NCI-H69 (cell line): ENCODE measurements around the gene MICU1.
"Not testable (repeated sequence)": the region's sequence is repeated elsewhere in the genome, so short reads cannot be mapped to it uniquely, and the experiment has no call there.

Experiments
- DNase-seq: peaks from one replicate; lab custom pipeline; 2025; lab: John Stamatoyannopoulos, UW

Gene MICU1

DNA sequence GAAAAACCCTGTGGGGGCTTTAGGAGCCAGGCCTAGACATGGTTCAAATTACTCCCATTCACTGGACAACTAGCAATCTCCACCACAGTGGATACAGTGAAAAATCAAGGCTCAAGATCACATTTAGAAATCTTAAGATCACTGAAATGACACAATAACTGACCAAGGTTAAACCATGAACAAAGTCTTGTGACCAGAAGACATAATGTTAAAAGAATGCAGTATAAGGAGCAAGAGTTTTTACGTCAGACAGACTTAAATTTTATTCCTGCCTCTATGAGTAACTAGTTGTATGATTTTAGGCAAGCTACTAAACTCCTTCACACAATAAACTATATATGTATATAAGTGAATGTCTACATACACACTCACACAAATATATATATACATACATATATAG is 68.5 kb downstream of the MICU1 start:
- DNase-seq: no peak

GRCh38 chr10:72552857-72553256 is 73.0 kb downstream of the MICU1 start:
- no peak for DNase-seq

GRCh38 chr10:72550239-72550638 is 75.6 kb downstream of the MICU1 start:
- no peak for DNase-seq

DNA sequence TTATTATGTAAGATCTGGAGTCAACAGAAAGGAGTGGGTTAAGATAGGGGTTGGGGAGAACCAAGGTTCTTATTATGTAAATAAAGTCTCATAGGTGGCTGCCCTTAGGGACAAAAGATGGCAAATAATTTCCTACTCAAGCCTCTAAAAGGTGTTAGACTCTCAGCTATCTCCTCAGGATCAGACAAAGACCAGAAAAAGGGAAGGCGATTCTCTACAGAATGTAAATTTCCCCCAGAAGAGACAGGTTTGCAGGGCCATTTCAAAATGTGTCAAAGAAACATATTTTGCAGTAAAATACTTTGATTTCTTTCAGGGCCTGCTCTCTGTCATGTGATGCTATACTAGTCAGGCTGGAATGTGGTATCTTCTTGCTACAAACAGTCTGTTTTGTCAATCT is 80.3 kb downstream of the MICU1 start:
- DNase-seq: no peak

DNA sequence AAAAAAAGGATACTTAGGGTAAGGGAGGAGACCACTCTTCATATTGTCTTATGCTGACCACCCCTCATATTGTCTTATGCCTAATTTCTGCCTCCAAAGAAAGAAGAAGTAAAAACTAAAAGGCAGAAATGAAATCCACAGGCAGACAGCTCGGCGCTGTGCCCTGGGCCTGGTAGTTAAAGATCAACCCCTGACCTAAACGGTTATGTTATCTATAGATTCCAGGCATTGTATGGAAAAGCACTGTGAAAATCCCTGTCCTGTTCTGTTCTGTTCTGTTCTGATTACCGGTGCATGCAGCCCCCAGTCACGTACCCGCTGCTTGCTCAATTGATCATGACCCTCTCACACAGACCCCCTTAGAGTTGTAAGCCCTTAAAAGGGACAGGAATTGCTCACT is 82.0 kb downstream of the MICU1 start:
- DNase-seq: not testable (repeated sequence)

- DNase-seq: no peak
These were observed 83.5 kb downstream of the MICU1 start for GRCh38 chr10:72542396-72542815.

- DNase-seq: no peak
These were observed 84.5 kb downstream of the MICU1 start for GRCh38 chr10:72541337-72541736.

GRCh38 chr10:72540193-72540807 is 85.6 kb downstream of the MICU1 start:
- DNase-seq: no peak

DNA sequence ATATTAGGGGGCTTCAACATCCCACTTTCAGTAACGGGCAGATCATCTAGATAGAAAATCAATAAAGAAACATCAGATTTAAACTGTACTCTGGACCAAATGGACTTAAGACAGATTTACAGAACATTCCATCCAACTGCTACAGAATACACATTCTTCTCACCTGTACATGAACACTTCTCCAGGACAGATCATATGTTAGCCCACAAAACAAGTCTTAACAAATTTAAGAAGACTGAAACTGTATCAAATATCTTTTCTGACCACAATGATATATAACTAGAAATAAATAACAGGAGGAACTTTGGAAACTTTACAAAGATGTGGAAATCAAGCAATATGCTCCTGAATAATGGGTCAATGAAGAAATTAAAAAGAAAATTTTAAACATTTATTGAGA is 86.7 kb downstream of the MICU1 start:
- no peak for DNase-seq

GRCh38 chr10:72525689-72526088 is 100.2 kb downstream of the MICU1 start:
- DNase-seq: no peak

- peak; percentile 30 for DNase-seq
These were observed 100.6 kb downstream of the MICU1 start for GRCh38 chr10:72525277-72525676.

GRCh38 chr10:72524489-72524888 is 101.4 kb downstream of the MICU1 start:
- DNase-seq: no peak

DNA sequence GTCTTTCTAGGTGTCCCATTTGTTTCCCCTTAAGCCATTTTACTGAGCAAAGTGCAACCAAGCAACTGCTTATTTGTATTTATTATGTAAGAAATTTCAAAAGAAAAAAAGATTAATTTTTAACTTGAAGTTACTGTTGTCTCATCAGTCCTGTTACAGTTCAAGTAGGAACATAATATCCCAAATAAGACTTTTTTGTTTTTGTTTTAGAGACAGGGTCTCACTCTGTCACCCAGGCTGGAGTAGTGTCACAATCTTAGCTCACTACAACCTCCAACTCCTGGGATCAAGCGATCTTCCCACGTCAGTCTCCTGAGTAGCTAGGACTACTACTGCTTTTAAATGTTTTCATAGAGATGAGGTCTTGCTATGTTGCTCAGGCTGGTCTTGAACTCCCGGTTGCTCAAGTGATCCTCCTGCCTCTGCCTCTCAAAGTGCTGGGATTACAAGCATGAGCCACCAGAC is 101.9 kb downstream of the MICU1 start:
- no peak for DNase-seq

DNA sequence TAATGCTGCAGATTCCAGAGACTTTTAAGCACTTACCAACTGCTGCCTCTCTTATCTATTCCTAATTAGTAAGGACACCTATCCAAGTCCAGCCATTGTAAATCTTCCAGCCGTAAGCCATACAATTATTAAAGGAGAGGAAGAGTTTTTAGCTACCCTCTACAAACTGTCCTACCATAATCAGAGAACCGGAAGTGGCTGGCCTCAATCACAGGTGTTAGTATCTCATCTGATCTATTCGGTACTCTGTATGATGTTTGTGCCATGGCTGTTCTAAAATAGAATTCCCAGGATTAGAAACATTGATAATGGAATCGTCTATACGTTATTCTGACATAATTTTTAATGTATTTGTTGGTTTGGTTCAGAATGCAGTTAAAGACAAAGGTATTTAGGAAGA is 102.8 kb downstream of the MICU1 start:
- DNase-seq: no peak

DNA sequence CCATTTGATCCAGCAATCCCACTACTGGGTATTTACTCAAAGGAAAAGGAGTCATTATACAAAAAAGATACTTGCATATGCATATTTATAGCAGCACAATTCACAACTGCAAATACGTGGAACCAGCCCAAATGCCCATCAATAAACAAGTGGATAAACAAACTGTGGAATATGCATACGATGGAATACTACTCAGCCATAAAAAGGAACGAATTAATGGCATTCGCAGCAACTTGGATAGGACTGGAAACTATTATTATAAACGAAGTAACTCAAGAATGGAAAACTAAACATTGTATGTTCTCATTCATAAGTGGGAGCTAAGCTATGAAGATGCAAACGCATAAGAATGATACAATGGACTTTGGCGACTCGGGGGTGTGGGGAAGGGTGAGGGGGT is 108.6 kb downstream of the MICU1 start:
- no peak for DNase-seq

DNA sequence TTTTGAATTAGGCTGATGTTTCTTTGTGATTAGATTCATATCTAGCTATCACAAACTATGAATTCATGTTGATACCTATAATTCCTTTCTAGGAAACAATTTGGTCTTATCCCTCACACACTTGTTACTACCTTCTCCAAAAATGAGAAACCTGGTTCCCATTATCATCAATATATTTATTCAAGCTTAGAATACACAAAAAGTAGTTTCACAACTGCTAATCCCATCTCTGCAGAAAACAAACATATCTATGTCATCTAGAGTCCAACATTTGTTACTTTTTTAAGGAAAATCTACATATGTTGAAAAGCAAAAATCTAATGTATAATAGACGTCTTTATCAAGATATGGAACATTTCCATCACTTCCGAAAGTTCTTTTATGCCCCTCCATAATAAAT is 110.4 kb downstream of the MICU1 start:
- DNase-seq: no peak

DNA sequence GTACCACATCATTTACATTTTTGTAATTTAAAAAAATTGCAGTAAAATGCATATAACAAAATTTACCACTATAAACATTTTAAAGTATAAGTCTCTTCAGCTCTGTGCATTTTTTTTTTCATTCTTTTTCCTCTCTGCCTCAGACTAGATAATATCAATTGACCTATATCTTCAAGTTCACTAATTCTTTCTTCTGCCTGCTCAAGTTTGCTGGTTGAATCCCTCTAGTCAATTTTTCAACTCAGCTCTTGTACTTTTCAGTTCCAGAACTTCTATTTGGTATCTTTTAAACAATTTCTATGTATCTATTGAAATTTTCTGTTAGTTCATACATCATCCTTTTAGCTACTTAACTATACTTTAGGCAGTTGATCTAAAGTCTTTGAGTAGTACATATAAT is 112.0 kb downstream of the MICU1 start:
- DNase-seq: no peak

DNA sequence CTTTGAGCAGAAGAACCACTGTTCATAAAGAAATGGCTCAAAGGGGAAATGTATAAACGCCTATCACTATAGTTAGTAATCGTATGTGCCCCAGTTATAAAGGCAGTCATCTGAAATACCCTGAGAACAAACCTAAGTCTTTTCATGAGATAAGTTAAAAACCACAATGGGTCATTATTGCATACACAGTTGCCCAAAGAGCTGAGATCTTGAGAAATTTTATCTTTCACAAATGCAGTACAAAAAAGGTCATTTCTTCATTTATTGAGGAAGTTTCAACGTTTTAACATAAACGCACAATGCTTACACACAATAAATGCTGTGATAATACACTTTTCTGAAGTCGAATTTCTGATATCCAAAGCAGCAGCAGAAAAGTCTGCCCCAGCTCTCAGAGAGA is 114.4 kb downstream of the MICU1 start:
- DNase-seq: no peak

- DNase-seq: no peak
These were observed 115.9 kb downstream of the MICU1 start for GRCh38 chr10:72509941-72510340.

DNA sequence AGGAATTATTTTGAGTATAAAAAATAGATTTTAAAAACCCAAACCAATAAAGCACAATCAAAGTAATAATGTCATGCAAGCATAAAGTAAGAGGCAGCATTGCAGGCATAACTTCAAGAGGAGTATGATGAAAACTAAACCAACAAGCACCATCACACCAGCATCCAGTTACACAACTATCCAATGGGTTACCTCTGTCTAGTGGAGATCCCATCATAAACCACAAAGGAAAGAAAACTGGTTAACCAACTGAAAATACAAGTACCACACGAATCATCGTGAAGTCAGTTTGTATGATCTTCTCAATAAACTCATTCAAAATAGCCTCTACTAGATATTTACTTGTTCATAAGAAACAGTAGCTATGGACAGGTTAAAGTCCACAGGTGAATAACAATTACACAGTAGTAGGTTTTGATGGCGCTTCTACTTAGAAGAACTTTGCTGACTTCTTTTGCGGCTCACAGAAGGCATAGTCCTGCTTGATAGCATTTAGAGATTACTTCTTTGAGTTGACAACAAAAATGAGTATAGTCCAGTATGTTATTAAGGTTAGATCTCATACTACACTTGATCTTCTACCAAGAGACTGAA is 116.6 kb downstream of the MICU1 start:
- DNase-seq: no peak

DNA sequence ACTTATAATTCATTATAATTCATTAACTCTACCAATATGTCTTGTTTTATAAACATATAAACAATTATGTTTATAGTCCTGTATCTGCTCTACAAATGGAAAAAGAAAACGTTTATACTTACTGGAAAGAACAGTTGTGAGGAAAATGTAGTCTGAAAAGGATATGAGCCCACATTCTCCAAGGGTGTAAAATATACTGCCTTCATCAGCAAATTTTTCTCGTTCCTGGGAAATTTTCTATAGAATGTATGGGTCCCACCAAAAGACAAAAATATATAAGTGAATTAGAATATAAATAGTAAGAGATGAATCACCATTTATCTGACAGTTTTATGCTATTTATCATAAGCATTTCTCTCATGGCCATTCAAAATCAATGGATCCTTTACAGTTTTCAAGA is 117.8 kb downstream of the MICU1 start:
- no peak for DNase-seq

DNA sequence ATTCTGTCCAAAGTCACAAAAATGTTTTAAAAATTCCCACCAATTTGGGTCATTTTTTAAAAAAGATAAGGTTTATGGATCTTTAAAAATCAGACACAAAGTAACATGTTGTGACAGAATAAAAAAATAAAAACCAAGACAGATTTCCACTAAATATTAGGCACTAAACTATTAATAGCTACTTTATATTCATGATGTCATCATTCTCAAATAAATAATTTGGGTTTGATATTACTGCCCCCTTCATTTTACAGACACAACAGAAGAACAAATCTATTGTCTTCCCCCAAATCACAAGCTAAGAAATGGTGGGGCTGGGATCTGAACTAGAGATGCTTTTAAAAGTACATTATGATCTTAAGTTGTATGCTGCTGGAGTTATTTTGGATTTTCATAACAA is 119.4 kb downstream of the MICU1 start:
- no peak for DNase-seq

DNA sequence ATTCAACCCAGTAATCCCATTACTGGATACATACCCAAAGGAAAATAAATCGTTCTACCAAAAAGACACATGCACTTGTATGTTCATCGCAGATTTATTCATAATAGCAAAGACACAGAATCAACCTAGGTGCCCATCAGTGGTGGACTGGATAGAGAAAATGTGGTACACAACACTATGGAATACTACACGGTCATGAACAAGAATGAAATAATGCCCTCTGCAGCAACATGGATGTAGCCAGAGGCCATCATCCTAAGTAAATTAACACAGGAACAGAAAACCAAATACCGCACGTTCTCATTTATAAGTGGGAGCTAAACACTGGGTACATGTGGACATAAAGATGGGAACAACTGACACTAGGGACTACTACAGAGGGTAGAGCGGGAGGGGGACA is 120.4 kb downstream of the MICU1 start:
- DNase-seq: no peak
